Cortex of kidney (tissue), 1 donor: ENCODE data around the gene SOX12.
"Not testable (repeated sequence)": the region's sequence is repeated elsewhere in the genome, so short reads cannot be mapped to it uniquely, and the experiment has no call there.

Experiments
- DNase-seq: peaks from one replicate; lab custom pipeline; 2025; lab: John Stamatoyannopoulos, UW

SOX12 gene

DNA sequence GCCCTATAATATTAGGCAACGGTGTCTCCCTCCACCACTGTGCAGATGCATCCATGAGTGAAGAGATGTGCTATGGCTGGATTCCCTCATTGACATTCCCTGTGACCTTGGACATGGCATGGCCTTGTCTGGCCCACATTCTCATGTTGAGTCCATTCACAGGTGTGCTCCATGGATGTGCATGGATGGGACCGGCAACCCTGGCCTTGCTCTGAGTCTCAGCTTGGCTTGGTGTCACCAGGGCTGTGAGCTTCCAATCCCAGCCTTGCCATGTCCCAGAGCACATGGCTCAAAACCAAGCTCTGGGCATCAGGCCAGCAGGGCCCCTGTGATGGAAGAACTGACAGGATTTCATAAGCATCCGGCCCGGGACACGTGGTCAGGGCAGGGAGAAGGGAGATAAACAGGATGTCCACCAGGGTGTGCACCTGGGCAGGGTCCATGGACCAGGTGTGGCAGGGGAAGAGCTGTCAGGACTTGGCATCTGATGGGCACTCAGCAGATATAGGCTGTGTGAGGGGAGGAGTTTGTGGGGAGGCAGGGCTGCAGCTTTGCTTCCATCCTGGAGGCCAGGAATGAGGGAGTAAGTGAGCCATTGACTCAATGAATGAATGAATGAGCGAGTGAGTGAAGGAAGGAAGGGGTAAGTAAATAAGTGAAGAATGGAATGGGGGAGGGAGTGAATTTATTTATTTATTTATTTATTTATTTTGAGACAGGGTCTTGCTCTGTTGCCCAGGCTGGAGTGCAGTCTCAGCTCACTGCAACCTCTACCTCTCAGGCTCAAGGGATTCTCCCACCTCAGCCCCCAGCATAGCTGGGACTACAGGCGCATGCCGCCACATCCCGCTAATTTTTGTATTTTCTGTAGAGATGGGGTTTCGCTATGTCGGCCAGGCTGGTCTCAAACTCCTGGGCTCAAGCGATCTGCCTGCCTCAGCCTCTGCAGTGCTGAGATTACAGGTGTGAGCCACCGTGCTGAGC is 37.2 kb downstream of the SOX12 start:
- DNase-seq = no peak

DNA sequence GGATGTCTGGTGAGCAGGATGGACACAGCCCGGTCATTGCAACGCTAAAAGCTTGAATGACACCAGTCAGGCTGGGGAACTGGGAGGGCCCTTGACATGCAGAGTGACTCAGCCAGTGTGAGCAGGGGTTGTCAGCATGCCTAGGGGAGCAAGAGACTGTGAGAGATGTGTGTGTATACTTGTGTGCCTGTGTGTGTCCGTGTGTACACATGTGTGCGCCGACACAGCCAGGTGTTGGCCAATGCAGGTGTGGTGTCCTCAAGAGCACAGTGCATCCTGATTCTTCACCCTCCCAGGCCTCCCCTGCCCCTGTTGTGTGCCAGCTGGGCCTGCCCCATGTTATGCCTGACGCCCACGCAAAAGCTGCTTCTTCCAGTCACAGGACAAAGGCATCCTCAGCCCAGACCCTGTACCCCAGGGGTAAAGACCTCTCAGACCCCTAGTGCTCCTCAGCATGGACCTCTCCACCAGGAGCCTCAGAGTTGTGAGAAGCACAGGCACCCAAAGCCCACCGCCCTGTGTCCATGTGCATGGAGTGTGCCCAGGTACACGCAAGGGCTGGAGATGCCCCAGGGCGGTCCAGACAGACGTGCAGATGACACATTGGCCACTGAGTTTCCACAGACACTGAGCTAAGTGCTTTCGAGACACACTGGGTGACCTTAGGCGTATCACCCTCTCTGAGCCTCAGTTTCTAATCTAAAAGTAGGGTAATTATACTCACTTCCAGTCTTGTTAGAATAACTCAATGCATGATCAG is 38.1 kb downstream of the SOX12 start:
- no peak for DNase-seq

DNA sequence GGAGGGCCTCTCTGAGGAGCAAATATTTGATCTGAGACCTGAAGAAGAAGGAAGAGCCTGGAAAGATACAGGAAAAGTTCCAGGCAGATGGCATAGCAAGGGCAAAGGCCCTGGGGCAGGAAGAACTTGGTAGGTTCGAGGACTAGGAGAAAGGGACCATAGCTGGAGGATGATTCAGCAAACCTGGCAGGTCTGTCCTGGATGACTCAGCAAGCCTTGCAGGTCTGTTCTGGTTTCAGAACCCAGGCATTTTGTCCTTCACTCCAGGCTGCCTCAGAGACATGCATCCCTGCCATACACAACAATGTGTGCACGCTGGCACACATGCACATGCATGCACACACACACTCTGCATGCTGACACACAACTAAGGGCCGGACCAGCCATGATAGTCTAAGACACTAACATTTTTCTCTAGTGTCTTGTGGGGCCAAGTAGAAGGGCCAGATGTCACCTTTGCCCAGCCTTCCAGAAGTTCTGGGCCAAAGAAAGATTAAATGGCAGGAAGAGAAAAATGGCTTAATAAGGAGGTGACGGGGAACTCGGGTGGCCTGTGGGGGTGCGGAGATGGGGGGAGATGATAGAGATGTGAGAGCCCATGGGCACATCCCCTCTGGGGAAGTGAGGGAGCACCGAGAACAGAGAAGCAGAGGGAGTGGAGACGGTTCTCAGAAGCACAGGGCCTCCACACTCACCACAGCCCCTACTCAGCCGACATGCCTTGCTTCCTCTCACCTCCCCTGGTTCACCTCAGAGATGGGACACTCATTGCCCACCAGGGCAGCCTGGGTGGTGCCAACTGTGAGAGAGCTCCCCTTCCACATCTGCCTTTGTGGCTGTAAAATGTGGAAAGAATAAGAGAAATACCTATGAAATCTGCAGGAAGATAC is 39.8 kb downstream of the SOX12 start:
- DNase-seq = no peak

DNA sequence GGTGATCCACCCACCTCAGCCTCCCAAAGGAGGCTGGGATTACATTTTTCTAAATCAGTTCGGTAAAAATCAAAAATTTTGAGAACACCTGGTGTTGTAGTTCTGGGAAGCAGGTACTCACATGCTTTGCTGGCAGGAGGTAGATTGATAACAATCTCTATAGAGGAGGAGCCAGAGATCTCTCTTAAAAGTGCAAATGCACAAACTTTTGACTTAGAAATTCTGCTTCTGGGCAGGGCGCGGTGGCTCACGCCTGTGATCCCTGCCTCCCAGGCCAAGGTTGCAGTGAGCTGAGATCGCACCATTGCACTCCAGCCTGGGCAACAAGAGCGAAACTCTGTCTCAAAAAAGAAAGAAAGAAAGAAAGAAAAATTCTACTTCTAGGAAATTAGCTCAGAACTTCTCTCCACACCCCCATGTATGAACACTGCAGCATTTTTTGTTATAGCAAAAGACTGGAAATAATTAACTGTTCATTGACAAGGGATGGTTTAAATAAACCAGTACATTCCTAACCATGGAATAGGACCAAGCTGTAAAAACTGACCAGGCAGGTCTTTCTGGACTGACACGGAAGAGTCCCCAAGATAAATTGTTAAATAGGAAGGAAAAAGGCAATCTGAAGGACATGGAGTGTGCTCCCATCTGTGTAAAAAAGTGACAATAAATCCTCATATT is 40.8 kb downstream of the SOX12 start:
- DNase-seq = no peak

DNA sequence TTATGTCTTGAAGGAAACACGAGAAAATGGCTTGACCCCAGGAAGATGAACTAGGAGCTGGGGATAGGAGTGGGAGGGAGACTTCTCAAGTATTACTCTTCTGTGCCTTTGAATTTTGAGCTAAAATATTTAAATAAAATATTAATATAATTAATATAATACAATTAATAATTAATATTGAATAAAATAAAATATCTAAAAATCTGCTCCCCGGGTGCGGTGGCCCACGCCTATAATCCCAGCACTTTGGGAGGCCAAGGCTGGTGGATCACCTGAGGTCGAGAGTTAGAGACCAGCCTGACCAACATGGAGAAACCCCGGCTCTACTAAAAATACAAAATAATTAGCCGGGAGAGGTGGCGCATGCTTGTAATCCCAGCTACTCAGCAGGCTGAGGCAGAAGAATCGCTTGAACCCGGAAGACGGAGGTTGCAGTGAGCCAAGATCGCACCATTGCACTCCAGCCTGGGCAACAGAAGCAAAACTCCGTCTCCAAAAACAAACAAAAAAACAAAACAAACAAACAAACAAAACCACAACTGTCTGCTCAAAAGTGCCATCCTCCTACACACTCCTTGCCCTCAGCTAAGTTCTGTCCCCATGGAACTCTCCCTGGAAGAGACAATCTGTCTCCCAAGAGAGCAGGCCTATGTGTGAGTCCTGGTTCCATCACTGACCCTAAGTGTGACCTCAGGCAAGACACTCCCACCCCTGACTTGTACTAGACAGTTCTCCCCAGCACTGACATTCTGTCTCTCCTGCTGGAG is 41.5 kb downstream of the SOX12 start:
- DNase-seq = no peak

DNA sequence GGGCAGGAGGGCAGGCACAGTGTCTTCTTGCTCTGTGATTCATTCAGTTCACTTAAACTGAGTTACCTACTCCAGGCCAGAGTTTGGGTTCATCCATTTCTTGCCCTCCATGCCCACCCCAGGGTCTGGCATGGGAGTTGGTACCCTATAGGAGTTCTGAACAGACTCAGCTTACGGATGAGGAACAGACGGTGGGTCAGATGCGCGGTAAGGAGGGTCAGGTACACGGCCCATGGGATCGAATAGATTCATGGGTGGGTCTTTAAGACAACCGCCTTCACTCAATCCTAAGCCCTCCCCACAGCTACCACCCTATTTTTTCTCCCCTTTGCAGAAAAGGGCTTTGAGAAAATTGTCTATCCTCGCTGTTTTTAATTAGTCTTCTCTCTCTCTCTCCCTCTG is 42.1 kb downstream of the SOX12 start:
- DNase-seq = no peak

DNA sequence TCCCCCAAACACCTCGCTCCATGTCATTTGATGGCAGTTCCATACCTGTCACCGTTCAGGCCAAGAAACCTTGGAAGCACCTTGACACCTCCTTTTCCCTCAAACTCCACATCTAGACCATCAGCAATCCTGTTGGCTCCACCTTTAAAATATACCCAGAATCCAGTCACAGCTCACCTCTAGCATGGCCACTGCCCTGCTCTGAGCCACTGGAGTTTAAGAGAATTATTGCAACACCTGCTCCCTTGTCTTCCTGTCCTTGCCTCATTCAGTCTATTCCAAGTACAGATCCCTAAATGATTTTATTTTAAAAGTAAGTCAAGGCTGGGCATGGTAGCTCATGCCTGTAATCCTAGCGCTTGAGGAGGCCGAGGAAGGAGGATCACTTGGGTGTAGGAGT is 43.6 kb downstream of the SOX12 start:
- no peak for DNase-seq

DNA sequence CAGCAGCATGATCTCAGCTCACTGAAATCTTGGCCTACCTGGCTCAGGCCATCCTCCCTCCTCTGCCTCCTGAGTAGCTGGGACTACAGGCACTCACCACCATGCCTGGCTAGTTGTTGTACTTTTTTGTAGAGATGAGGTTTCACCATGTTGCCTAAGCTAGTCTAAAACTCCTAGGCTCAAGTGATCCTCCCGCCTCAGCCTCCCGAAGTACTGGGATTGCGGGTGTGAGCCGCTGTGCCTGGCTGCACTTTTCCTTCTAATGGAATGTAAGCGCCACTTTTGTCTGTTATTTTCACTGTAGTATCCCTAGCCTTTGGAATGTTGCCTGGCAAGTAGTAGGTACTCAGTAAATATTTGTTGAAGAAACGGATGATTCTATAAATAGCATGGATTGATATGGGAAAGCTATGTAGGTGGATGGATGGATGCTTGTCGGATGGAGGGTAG is 44.8 kb downstream of the SOX12 start:
- no peak for DNase-seq

DNA sequence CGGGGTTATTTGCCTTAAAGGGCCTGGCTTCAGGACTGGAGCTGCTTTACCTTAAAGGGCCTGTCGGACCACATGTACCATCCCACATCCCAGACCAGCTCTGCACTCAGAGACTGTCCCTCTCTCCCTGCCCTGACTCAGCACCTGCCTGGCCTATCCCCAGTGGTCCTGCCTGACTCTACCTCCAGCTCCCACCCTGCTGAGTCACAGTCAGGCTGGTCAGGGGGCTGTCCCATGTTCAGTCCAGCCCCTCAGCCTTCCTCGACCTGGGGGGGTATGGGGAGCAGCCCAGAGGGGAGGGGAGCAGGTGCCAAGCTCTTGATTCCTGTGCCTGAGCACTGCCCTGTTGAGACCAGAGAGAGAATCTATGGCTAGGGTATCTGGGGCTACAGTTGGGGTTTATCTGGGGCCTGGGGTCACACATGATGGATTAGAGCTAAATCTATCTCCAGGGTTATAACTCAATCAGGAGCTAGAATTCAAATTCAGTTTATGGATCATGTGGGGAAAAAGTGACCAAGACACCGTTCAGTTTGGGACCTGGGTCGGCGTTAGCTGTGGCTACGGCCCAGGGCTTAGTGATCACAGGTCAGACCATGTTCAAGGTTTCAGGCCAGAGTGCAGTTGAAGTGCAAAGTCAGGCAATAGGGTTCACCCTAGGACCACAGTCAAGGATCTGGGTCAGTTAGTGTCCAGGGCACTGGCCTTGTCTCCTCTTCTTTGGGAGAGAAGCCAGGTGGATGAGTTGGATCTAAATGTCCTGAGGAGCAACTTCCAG is 45.8 kb downstream of the SOX12 start:
- DNase-seq = no peak

DNA sequence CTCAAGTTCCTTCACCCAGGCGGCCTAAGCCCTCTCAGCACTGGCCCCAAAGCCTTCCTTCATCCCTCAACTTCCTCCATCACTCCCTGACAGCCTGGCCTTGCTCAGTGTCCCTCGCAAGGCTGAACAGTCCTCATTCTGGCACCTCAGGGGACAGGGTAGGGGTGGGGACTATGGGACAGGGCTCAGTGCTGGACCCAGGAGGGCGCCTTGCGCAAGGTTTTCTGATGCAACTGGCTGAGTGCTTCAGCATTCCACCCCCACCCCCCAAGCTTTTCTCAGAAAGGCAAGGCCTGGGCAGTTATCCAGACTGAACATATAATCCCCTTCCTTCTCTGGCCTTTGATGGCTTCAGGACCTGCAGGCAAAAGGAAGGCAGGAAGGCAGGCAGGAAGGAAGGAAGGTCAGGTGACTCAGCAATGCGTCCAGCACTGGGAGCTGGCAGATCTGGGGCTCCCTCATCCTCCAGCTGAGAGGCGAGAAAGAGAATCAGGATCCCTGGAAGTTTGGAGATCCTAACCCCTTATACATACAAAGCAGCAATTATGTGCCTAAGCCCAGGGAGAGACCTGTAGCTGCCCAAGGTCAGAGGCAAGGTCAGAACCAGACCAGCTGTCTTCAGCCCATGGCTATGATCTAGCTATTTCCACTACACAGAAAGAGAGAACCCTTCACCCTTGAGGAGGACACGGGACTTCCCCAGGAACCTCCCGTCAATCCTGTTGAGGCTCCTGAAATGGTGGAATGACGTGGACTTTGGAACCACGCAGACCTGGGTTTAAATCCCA is 46.6 kb downstream of the SOX12 start:
- DNase-seq = no peak

DNA sequence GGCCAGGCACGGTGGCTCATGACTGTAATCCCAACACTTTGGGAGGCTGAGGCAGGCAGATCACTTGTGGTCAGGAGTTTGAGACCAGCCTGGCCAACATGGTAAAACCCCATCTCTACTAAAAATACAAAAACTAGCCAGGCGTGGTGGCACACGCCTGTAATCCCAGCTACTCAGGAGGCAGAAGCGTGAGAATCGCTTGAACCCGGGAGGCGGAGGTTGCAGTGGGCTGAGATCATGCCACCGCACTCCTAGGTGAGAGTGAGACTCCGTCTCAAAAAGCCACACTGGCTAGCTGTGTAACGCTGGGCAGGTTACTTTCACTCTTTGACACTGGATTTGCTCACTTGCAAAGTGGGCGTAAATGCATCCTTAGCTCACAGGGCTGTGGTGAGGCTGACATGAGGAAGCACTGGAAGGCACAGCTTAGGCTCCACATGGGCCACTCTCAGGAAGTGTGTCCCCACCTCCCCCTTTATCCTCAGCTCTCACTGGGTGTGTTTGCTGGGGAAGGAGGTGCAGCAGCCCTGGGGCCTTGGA is 47.3 kb downstream of the SOX12 start:
- DNase-seq = not testable (repeated sequence)

DNA sequence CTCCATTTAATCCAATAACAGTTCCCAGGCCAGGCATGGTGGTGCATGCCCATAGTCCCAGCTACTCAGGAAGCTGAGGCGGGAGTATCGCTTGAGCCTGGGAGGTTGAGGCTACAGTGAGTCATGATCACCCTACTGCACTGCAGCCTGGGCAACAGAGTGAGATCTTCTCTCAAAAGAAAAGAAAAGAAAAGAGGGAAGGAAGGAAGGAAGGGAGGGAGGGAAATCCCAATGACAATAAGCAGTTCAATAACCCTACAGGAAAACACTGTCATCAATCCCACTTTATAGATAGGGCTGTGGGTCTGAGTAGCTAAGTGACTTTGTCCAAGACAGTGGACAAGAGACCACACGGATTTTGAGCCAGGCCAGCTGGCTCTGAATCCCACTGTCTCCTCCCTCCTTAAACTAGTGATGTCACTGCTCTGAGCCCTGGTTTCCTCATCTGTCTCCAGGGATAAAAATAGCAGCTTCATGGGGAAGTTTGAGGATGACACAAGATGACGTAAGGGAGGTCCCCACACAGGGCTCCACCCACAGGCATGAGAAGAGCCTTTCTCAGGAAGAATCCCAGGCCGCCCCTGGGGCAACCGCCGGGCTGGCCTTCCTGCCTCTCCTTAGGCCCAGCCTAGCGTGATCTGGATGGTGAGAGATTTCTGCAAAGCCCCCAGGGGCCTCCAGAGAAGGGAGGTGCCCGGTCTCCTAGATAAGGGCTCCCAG is 48.0 kb downstream of the SOX12 start:
- no peak for DNase-seq

DNA sequence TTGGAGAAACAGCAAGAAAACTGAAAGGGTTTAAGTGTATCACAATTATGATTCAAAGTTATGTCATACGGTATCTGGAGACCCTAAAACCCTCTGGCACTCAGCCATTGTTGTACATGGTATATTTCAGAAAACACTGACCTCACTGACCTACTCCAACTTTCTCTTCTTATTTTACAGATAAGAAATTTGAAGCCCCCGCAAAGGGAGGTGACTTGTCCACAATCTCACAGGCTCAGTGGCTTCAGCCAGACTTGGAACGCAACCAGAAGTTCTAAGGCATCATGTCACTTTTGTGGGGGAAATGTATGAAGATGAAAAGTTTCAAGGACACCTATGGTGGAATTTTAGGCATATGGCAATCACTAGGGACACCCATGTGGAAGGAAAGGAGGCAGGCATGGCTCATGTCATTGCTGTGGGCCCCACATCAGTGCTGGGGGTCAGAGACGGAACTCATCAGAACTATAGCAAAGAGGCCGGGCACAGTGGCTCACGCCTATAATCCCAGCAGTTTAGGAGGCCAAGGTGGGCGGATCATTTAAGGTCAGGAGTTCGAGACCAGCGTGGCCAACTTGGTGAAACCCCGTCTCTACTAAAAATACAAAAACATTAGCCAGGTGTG is 50.0 kb downstream of the SOX12 start:
- DNase-seq = no peak

DNA sequence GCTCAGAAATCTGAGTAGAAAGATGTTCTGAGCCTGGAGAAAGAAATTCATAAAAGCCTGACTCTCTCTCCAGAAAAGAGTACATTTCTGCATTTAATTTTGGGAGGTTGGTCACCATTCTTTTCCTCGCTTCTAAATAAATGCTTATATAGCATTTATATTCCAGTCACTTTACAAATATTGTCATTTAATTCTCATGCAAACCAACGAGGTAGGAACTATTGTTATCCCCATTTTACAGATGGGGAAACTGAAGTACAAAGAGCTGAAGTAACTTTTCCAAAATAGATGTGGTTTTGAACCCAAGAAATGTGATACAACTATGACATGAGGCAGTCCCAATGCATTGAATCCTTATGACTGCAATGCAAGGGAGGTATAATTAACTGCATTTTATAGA is 50.7 kb downstream of the SOX12 start:
- DNase-seq = no peak

DNA sequence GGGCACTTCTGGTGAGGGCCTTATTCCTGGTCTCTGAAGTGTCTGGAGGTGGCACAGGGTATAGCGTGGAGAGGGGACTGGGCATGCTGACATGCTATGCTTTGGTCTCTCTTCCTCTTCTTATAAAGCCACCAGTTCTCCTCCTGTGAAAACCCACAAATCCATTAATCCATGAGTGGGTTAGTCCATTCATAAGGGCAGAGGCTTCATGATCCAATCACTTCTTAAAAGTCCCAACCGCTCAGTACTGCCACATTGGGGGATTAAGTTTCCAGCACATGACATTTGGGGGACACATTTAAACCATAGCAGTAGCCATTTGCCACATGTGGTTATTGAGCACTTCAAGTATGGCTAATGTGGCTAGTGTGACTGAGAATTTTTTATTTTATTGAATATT is 51.4 kb downstream of the SOX12 start:
- no peak for DNase-seq

DNA sequence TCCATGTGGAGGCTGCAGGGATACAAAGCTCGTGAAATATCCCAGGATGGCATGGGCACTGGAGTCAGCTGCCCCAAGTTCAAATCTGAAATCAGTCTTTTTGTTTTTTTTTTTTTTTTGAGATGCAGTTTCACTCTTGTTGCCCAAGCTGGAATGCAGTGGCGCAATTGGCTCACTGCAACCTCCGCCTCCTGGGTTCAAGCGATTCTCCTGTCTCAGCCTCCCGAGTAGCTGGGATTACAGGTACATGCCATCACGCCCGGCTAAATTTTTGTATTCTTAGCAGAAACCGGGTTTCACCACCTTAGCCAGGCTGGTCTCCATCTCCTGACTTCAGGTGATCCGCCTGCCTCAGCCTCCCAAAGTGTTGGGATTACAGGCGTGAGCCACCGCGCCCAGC is 52.2 kb downstream of the SOX12 start:
- not testable (repeated sequence) for DNase-seq

DNA sequence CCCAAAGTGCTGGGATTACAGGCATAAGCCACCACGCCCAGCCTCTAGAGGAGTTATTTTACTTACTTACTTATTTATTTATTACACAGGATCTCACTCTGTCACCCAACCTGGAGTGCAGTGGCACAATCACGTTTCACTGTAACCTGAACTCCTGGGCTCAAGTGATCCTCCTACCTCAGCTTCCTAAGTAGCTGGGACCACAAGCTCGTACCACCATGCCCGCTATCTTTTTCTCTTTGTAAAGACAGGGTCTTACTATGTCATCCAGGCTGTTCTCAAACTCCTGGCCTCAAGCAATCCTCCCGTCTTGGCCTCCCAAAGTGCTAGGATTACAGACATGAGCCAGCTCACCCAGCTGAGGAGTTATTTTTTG is 53.6 kb downstream of the SOX12 start:
- no peak for DNase-seq
